ENCODE measurements around the gene STEAP1. TPM values are rescaled to one million over a fixed set of nuclear protein-coding genes. Genes with fewer than 3 reads are reported as not detected.
"Not testable (repeated sequence)": the region's sequence is repeated elsewhere in the genome, so short reads cannot be mapped to it uniquely, and the experiment has no call there.

STEAP1 gene
- total RNA-seq, result not detected
- total RNA-seq (2013), result 0.16 TPM

DNA sequence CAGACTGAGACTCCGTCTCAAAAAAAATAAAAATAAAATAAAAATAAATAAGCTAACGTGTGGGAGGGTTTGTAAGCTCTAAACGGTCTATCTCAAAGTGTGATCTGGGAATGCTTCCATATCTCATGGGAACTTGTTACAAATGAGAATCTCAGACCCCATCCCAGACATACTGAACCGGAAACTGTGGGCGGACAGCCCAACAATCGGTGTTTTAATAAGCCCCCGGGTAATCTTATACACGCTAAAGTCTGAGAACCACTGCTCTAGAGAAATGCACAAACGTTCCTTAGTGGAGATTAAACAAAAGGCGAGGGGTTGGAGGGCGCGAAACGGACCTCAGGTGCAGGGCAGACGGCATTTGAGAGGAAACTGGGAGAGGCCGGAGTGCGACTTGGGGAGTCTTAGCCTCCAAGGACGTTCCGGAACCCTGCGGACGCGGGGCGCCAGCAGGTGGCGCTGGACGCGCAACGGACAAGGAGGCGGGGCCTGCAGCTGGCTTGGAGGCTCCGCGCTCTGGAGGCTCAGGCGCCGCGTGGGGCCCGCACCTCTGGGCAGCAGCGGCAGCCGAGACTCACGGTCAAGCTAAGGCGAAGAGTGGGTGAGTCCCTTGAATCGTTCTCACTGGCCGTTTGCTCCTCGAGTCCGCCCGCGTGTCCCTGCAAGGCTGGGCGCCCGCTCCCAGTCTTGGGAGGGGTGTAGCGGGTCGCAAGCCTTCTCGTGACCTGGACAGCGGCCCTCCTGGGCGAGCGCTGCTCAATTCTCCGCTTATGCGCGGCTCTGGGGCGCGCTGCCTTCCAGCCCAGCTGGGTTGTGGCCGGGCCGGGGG lies at the start of gene STEAP1:
STEAP1 (plus strand) TSS at position 527 of the 829 bp plus-strand sequence. CDS start 5,320 bp downstream, outside the sequence.
- H3K4me1 Mint-ChIP-seq; H3K9me3 ChIP-seq (ENCODE audit: control insufficient read depth, insufficient read depth, low read length); H3K4me1 ChIP-seq (ENCODE audit: control insufficient read depth, insufficient read depth, low read length); H3K27ac ChIP-seq (ENCODE audit: low read length); H3K27me3 ChIP-seq (ENCODE audit: control insufficient read depth, insufficient read depth, low read length); H3K9me3 Mint-ChIP-seq; intact Hi-C loops (cut with micrococcal nuclease); H3K36me3 ChIP-seq (ENCODE audit: control insufficient read depth, insufficient read depth, low read length); H3K36me3 Mint-ChIP-seq: not testable (repeated sequence)
- TF ChIP-seq, protein P1, sequence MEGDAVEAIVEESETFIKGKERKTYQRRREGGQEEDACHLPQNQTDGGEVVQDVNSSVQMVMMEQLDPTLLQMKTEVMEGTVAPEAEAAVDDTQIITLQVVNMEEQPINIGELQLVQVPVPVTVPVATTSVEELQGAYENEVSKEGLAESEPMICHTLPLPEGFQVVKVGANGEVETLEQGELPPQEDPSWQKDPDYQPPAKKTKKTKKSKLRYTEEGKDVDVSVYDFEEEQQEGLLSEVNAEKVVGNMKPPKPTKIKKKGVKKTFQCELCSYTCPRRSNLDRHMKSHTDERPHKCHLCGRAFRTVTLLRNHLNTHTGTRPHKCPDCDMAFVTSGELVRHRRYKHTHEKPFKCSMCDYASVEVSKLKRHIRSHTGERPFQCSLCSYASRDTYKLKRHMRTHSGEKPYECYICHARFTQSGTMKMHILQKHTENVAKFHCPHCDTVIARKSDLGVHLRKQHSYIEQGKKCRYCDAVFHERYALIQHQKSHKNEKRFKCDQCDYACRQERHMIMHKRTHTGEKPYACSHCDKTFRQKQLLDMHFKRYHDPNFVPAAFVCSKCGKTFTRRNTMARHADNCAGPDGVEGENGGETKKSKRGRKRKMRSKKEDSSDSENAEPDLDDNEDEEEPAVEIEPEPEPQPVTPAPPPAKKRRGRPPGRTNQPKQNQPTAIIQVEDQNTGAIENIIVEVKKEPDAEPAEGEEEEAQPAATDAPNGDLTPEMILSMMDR (IDR thresholded peaks at IDR 0.05), result peak; percentile 73
- DNase-seq (peak; percentile 81 to 90), ATAC-seq (peak; percentile 94 to 99 (median 98))
- peak within 1 kb of the TSS; percentile 50 for H3K4me3 Mint-ChIP-seq
- peak within 1 kb of the TSS; percentile 35 for H3K4me3 ChIP-seq (ENCODE audit: low read length)
- WGBS (ENCODE audit: insufficient coverage), result 6% methylated on average over 57 of the region's 58 CpGs
- peaks cover 14 to 28% of the 10 kb centered on the region in 2 donors for H3K27me3 Mint-ChIP-seq (ENCODE audit: low read depth in 2 of 2)
- H3K27ac Mint-ChIP-seq, result peak within 1 kb of the TSS in 1 of 2 donors; percentile 33

DNA sequence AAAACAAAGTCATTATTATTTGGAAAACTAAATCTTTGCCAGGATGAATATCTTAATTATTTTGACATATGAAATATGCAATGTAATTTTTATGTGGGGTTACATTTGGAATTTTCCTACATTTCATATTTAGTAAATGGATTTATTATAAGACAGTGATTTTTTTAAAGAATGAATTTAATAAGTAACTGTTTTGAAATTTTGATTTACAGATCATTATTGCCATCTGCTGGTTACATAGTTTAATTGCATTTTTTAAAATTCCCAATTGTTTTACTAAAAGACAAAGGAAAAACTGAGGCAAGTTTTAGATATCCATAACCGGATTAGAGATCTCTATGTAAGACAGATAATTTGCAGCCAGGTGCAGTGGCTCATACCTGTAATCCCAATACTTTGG lies 39.3 kb upstream of the STEAP1 start:
- H3K27me3 Mint-ChIP-seq (ENCODE audit: low read depth in 2 of 2), result peaks cover 17 to 24% of the 10 kb centered on the region in 2 donors
- no CpG with 5 or more reads among the region's 1 CpG for WGBS (ENCODE audit: insufficient coverage)
- H3K36me3 ChIP-seq (ENCODE audit: control insufficient read depth, insufficient read depth, low read length); H3K9me3 ChIP-seq (ENCODE audit: control insufficient read depth, insufficient read depth, low read length); DNase-seq; H3K4me3 Mint-ChIP-seq; H3K9me3 Mint-ChIP-seq; H3K4me3 ChIP-seq (ENCODE audit: low read length); H3K27ac ChIP-seq (ENCODE audit: low read length); intact Hi-C loops (cut with micrococcal nuclease); H3K27ac Mint-ChIP-seq; H3K27me3 ChIP-seq (ENCODE audit: control insufficient read depth, insufficient read depth, low read length); H3K4me1 Mint-ChIP-seq; H3K36me3 Mint-ChIP-seq; ATAC-seq: not testable (repeated sequence)
- peaks cover 12% of the 10 kb centered on the region for H3K4me1 ChIP-seq (ENCODE audit: control insufficient read depth, insufficient read depth, low read length)

DNA sequence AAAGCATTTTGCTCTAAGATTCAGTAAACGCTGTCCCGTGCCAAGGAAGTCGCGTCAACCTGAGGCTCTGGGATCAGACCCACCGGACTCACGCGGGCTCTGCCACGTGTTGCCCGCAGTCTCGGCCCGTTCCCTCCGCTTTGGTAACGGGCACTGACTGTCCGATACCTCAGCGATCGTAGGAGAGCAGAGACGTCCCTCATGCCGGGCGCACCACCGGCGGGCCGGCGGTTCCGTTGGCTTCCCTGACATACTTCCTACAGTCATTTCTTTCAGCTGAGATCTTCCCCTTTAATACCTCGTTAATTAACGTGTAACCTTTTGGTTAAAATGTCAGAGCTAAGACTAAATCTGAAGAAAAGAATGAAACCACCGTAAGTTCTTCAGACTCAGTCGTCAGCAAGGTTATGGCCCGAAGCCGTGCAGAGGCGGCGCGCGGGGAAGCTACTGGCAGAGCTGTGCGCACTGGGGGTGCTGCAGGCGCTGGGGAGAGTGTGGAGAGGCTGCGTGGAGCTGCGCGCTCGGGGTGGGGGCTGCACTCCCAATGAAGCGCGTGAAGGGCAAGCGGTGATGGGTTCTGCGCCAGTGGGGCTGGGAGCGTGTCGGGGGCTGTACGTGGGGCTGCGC lies 35.6 kb upstream of the STEAP1 start:
- H3K27me3 Mint-ChIP-seq (ENCODE audit: low read depth in 2 of 2), result peaks cover 21 to 29% of the 10 kb centered on the region in 2 donors
- H3K27ac ChIP-seq (ENCODE audit: low read length); H3K4me1 Mint-ChIP-seq; H3K27me3 ChIP-seq (ENCODE audit: control insufficient read depth, insufficient read depth, low read length); H3K9me3 Mint-ChIP-seq; DNase-seq; ATAC-seq; H3K27ac Mint-ChIP-seq; intact Hi-C loops (cut with micrococcal nuclease); H3K36me3 Mint-ChIP-seq; H3K4me3 ChIP-seq (ENCODE audit: low read length); H3K36me3 ChIP-seq (ENCODE audit: control insufficient read depth, insufficient read depth, low read length); H3K9me3 ChIP-seq (ENCODE audit: control insufficient read depth, insufficient read depth, low read length): not testable (repeated sequence)
- H3K4me1 ChIP-seq (ENCODE audit: control insufficient read depth, insufficient read depth, low read length), result peaks cover 12% of the 10 kb centered on the region
- 4% methylated on average over 48 of the region's 48 CpGs for WGBS (ENCODE audit: insufficient coverage)
- H3K4me3 Mint-ChIP-seq, result peak overlapping the region; percentile 70

DNA sequence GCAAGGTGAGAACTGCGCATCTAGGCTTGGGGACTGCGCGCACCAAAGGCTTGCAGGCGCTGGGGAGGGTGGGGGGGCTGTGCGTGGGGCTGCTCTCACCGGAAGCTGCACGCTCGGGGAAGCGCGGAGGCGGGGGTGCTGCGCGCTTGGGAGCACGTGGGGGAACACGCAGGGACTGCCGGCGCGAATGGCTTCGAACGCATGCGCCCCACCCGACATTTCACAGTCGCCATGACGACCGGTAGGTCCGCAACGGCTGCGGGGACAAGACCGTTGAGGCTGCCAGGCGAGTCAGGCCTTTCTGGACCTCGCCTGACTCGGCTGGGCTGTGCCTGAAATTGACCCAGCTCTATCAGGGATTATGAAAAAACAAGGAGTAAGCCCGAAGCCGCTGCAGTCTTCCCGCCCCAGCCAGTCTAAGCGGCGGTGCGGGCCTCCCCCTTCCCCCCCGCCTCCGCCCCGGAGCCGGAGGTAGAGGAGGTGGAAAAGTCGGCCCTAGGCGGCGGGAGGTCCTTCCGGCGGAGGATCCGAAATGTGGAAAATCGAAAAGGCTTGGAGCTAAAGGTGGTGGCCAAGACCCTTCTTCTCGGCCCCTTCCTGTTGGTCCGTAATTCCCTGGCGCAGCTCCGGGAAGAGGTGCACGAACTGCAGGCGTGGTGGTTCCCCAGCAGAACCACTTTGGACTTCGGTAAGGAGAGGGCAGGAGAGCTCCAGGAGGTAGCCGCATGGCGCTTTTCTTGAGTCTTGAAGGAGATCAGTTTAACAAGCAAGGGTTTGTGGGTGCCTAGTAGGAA lies 34.9 kb upstream of the STEAP1 start:
- Histone ChIP-seq H3K4me3 (ENCODE audit: low read length) (no peak overlapping the region), H3K27ac (ENCODE audit: low read length) (no peak overlapping the region), H3K4me1 (ENCODE audit: control insufficient read depth, insufficient read depth, low read length) (peaks cover 12% of the 10 kb centered on the region), H3K9me3 (ENCODE audit: control insufficient read depth, insufficient read depth, low read length) (no peaks in the 10 kb centered on the region), H3K36me3 (ENCODE audit: control insufficient read depth, insufficient read depth, low read length) (no peaks in the 10 kb centered on the region), H3K27me3 (ENCODE audit: control insufficient read depth, insufficient read depth, low read length) (peaks cover 4% of the 10 kb centered on the region)
- intact Hi-C loops (cut with micrococcal nuclease), result no loop called here
- no peaks in the 10 kb centered on the region for H3K36me3 Mint-ChIP-seq
- H3K27ac Mint-ChIP-seq, result no peak overlapping the region
- WGBS (ENCODE audit: insufficient coverage), result 3% methylated on average over 58 of the region's 58 CpGs
- TF ChIP-seq, protein P1 (IDR thresholded peaks at IDR 0.05), result no peak
- H3K4me3 Mint-ChIP-seq, result peak overlapping the region; percentile 70
- DNase-seq (peak in 1 of 2 donors; percentile 46), ATAC-seq (peak in 2 of 3 donors; percentile 53 to 62)
- H3K27me3 Mint-ChIP-seq (ENCODE audit: low read depth in 2 of 2), result peaks cover 21 to 29% of the 10 kb centered on the region in 2 donors
- no peaks in the 10 kb centered on the region for H3K9me3 Mint-ChIP-seq
- peaks cover 5 to 6% of the 10 kb centered on the region in 2 donors for H3K4me1 Mint-ChIP-seq

DNA sequence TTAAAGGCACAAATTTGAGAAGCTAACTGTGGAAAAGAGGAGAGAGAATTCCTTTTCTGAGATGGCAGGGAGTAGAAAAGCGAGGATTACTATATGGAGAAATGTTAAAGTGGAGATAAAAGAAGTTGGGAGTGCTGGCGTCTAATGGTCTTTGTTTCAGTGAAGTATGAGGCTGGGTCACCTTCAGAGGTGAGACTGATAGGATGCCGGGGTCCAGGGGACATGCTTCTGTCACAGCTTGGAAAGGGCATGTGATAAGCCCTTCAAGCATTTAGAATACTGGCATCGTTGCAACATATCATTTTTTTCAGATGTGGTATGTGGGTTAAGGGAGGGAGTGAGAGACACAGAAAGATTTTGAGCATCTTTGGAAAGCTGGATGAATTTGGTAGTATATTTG lies 34.1 kb upstream of the STEAP1 start:
- H3K36me3 Mint-ChIP-seq; intact Hi-C loops (cut with micrococcal nuclease); H3K9me3 Mint-ChIP-seq; H3K27me3 ChIP-seq (ENCODE audit: control insufficient read depth, insufficient read depth, low read length); H3K27ac Mint-ChIP-seq; DNase-seq; H3K36me3 ChIP-seq (ENCODE audit: control insufficient read depth, insufficient read depth, low read length); ATAC-seq; H3K27ac ChIP-seq (ENCODE audit: low read length); H3K9me3 ChIP-seq (ENCODE audit: control insufficient read depth, insufficient read depth, low read length); H3K4me3 ChIP-seq (ENCODE audit: low read length); H3K4me1 Mint-ChIP-seq; H3K4me3 Mint-ChIP-seq: not testable (repeated sequence)
- H3K27me3 Mint-ChIP-seq (ENCODE audit: low read depth in 2 of 2), result peaks cover 21 to 29% of the 10 kb centered on the region in 2 donors
- WGBS (ENCODE audit: insufficient coverage), result 80% methylated on average over 3 of the region's 4 CpGs
- peaks cover 12% of the 10 kb centered on the region for H3K4me1 ChIP-seq (ENCODE audit: control insufficient read depth, insufficient read depth, low read length)

DNA sequence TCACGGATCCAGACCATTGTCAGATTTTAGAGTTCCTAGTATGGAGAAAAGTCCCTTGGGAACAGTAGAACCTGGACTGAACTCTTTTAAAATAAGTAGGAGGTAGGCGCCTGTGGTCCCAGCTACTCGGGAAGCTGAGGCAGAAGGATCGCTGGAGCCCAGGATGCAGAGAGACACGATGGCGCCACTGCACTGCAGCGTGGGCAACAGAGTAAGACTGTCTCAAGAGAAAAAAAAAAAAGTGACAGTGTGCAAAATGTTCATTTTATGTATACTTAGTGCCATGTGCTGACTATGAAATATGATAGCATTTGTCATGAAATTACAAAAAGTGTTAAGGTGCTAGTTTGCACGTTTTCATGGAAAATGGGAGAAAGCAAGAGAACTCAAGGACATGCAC lies 22.5 kb upstream of the STEAP1 start:
- intact Hi-C loops (cut with micrococcal nuclease); H3K4me1 Mint-ChIP-seq; ATAC-seq; H3K36me3 ChIP-seq (ENCODE audit: control insufficient read depth, insufficient read depth, low read length); DNase-seq; H3K4me3 ChIP-seq (ENCODE audit: low read length); H3K27ac ChIP-seq (ENCODE audit: low read length); H3K9me3 Mint-ChIP-seq; H3K36me3 Mint-ChIP-seq; H3K27ac Mint-ChIP-seq; H3K4me3 Mint-ChIP-seq; H3K4me1 ChIP-seq (ENCODE audit: control insufficient read depth, insufficient read depth, low read length); H3K9me3 ChIP-seq (ENCODE audit: control insufficient read depth, insufficient read depth, low read length); H3K27me3 ChIP-seq (ENCODE audit: control insufficient read depth, insufficient read depth, low read length); H3K27me3 Mint-ChIP-seq (ENCODE audit: low read depth in 2 of 2): not testable (repeated sequence)
- WGBS (ENCODE audit: insufficient coverage), result 95% methylated on average over 7 of the region's 8 CpGs

All from natural killer cell (primary cell).